ENCODE measurements around the gene SORCS1.

SORCS1 gene

GRCh38 chr10:106557951-106558733 is 606.4 kb downstream of the SORCS1 start:
- Histone ChIP-seq H3K4me1 (ENCODE audit: insufficient read depth, low read length, severe bottlenecking) (no peaks in the 10 kb centered on the region), H3K79me2 (ENCODE audit: insufficient read depth, low read length) (no peaks in the 10 kb centered on the region), H3K4me2 (ENCODE audit: low read length) (no peak overlapping the region), H3K9me3 (ENCODE audit: low read length) (no peaks in the 10 kb centered on the region), H3K9ac (ENCODE audit: low read length) (no peak overlapping the region), H3K4me3 (ENCODE audit: low read depth, low read length, poor library complexity, severe bottlenecking) (no peak overlapping the region), H3K27ac (ENCODE audit: low read depth, low read length, poor library complexity, severe bottlenecking) (no peak overlapping the region), H2AFZ (ENCODE audit: low read length) (no peak overlapping the region), H4K20me1 (ENCODE audit: insufficient read depth, low read length) (no peaks in the 10 kb centered on the region), H3K27me3 (ENCODE audit: insufficient read depth, low read length) (no peaks in the 10 kb centered on the region), H3K9me2 (ENCODE audit: low read depth, low read length) (no peaks in the 10 kb centered on the region), H3F3A (ENCODE audit: insufficient read depth, low read length) (no peaks in the 10 kb centered on the region), H3K36me3 (ENCODE audit: insufficient read depth, low read length) (no peaks in the 10 kb centered on the region)
- TF ChIP-seq CTCF (IDR thresholded peaks at IDR 0.05; ENCODE audit: low read length) (no peak), EZH2 (IDR thresholded peaks at IDR 0.05; ENCODE audit: borderline replicate concordance, low read length) (no peak)

GRCh38 chr10:106557053-106557452 is 607.5 kb downstream of the SORCS1 start:
- Histone ChIP-seq H3K9me3 (ENCODE audit: low read length) (no peaks in the 10 kb centered on the region), H3K79me2 (ENCODE audit: insufficient read depth, low read length) (no peaks in the 10 kb centered on the region), H3K27me3 (ENCODE audit: insufficient read depth, low read length) (no peaks in the 10 kb centered on the region), H3K9me2 (ENCODE audit: low read depth, low read length) (no peaks in the 10 kb centered on the region), H2AFZ (ENCODE audit: low read length) (no peak overlapping the region), H3K4me3 (ENCODE audit: low read depth, low read length, poor library complexity, severe bottlenecking) (no peak overlapping the region), H3F3A (ENCODE audit: insufficient read depth, low read length) (no peaks in the 10 kb centered on the region), H3K36me3 (ENCODE audit: insufficient read depth, low read length) (no peaks in the 10 kb centered on the region), H3K27ac (ENCODE audit: low read depth, low read length, poor library complexity, severe bottlenecking) (no peak overlapping the region), H3K4me1 (ENCODE audit: insufficient read depth, low read length, severe bottlenecking) (no peaks in the 10 kb centered on the region), H3K4me2 (ENCODE audit: low read length) (no peak overlapping the region), H4K20me1 (ENCODE audit: insufficient read depth, low read length) (no peaks in the 10 kb centered on the region), H3K9ac (ENCODE audit: low read length) (no peak overlapping the region)
- TF ChIP-seq EZH2 (IDR thresholded peaks at IDR 0.05; ENCODE audit: borderline replicate concordance, low read length) = no peak
- no peak for TF ChIP-seq CTCF (IDR thresholded peaks at IDR 0.05; ENCODE audit: low read length)

GRCh38 chr10:106555599-106555998 is 608.9 kb downstream of the SORCS1 start:
- Histone ChIP-seq H3K36me3 (ENCODE audit: insufficient read depth, low read length) (no peaks in the 10 kb centered on the region), H3K9me3 (ENCODE audit: low read length) (no peaks in the 10 kb centered on the region), H3K79me2 (ENCODE audit: insufficient read depth, low read length) (no peaks in the 10 kb centered on the region), H3K27me3 (ENCODE audit: insufficient read depth, low read length) (no peaks in the 10 kb centered on the region), H3K4me2 (ENCODE audit: low read length) (no peak overlapping the region), H3K9me2 (ENCODE audit: low read depth, low read length) (no peaks in the 10 kb centered on the region), H3K27ac (ENCODE audit: low read depth, low read length, poor library complexity, severe bottlenecking) (no peak overlapping the region), H3K9ac (ENCODE audit: low read length) (no peak overlapping the region), H3K4me1 (ENCODE audit: insufficient read depth, low read length, severe bottlenecking) (no peaks in the 10 kb centered on the region), H4K20me1 (ENCODE audit: insufficient read depth, low read length) (no peaks in the 10 kb centered on the region), H2AFZ (ENCODE audit: low read length) (no peak overlapping the region), H3F3A (ENCODE audit: insufficient read depth, low read length) (no peaks in the 10 kb centered on the region), H3K4me3 (ENCODE audit: low read depth, low read length, poor library complexity, severe bottlenecking) (no peak overlapping the region)
- TF ChIP-seq CTCF (IDR thresholded peaks at IDR 0.05; ENCODE audit: low read length) = no peak
- TF ChIP-seq EZH2 (IDR thresholded peaks at IDR 0.05; ENCODE audit: borderline replicate concordance, low read length) = no peak
